GM18870 (cell line): ENCODE measurements around the gene CRYL1.

ENCODE experiments used
- ATAC-seq: cut with Tn5 transposase; IDR thresholded peaks from one replicate; pipeline ENCODE4 v1.9.1; 2021; ENCODE audit warnings: moderate library complexity; ENCODE audit not compliant: unreplicated experiment

CRYL1 gene

GRCh38 chr13:20428666-20429644 lies 96.7 kb downstream of the CRYL1 start:
- no peak for ATAC-seq

DNA sequence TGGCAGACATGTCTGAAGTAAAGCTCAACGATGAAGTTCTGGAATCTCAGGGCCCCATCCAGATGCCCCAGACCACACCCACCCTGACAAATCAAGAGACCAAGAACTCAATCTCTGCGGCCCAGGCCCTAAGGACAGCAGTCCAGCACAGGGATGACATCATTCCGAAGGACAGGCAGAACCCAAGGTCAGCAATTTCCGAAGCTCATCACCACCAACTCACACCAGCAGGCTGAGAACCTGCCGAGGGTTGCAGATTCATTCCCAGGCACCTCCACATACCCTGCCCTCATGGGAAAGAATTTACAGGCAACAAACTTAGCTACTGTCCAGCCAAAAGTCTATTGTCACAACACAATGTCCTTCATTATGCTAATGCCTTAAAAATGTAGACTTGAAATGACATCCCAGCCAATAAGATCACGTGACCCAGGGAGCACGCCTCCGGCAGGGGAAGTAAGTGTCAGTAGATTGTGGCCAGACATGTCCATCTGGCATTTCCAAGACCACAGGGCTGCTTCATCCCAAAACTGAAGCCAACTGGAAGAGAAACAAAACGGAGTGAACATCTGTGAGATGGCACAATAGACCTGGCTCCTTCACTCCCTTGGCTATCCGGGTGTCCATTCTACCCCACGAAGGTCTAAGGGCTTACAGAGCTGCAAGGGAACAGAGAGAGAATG lies 98.8 kb downstream of the CRYL1 start:
- ATAC-seq, result no peak

- peak; percentile 64 for ATAC-seq
Measured at GRCh38 chr13:20425819-20426219, 99.8 kb downstream of the CRYL1 start.

DNA sequence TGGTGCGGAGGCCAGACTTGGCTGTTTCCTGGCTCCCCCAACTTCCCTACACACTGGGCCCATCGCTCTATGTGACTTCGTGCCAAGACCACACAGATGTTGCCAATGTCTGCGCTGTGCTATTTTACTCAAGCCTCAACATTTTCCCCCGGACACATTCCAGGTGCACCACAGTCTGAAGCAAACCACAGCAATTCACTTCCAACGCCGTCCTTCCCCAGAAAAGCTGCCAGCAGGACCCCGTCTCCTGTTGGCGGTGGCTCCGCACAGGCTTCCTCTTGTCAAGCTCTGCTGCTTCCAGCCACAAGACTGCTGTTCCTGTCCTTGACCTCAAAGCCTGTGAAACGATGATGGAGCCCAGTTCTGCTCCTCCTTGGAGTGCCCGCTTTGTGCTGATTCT lies 100.7 kb downstream of the CRYL1 start:
- ATAC-seq, result no peak

GRCh38 chr13:20424559-20424852 lies 101.2 kb downstream of the CRYL1 start:
- ATAC-seq, result no peak

- no peak for ATAC-seq
Measured at GRCh38 chr13:20422362-20422761, 103.3 kb downstream of the CRYL1 start.

GRCh38 chr13:20420938-20421337 lies 104.7 kb downstream of the CRYL1 start:
- ATAC-seq, result no peak

DNA sequence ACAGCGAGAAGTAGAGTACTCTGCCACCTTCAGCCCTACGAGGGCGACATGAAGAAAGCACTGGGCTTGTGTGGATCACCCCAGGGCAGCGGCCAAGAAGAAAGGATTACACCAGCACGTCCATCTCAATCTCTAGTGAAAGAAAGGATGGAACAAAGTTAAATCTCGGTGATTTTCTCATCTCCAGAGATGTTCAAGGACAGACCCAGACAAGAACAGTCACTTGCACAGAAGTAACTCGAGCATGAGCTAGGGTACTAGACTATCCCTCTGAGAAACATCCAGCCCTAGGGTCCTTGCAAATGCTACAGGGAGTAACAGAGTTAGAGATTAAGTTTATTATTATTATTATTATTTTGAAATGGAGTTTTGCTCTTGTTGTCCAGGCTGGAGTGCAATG lies 106.7 kb downstream of the CRYL1 start:
- ATAC-seq, result no peak

DNA sequence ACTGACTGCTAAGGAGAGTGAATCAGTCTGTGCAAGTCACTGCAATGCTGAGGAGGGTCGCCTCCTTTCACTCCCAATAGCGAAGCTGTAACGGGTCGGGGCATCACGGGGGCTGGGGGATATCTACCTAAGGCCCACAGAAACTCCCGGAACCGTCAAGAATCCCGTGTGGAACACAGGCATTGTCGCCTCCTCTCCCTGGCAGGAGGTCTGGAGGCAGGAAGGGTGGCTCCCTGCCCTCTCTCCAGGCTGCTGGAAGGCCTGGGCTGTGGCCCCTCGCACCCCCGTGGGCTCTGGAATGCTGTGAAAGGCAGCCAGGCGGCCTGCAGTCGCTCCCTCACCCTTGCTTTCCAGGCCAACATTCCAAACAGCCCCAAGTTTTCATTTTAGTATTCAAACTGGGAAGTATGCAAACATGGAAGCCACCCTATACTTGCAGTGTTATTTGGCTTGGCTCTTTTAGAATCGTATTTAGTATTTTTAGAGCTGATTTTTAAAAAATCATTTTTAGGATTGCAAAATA lies 109.4 kb downstream of the CRYL1 start:
- ATAC-seq, result no peak

DNA sequence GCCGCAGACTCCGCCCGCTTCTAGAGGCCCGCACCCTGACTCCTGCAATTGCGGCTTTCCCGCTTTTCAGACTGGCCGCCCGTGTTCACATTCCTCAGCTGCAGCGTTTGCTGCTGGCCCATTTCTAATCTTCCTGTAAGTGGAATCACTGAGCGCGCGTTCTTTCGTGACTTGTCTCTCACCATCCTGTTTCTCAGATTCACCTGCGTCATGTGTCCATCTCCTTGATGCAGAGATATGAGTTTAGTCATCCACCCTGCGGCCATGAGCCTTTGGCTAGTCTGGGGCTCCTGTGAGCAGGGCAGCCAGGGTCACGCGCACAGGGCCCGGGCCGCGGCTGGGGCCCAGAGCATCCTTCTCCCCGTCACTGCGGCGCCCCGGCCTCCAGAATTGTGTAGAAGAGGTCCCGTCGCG lies 110.0 kb downstream of the CRYL1 start:
- no peak for ATAC-seq

- no peak for ATAC-seq
Measured at GRCh38 chr13:20415306-20415679, 110.4 kb downstream of the CRYL1 start.

- ATAC-seq, result no peak
Measured at GRCh38 chr13:20414546-20415305, 110.9 kb downstream of the CRYL1 start.

DNA sequence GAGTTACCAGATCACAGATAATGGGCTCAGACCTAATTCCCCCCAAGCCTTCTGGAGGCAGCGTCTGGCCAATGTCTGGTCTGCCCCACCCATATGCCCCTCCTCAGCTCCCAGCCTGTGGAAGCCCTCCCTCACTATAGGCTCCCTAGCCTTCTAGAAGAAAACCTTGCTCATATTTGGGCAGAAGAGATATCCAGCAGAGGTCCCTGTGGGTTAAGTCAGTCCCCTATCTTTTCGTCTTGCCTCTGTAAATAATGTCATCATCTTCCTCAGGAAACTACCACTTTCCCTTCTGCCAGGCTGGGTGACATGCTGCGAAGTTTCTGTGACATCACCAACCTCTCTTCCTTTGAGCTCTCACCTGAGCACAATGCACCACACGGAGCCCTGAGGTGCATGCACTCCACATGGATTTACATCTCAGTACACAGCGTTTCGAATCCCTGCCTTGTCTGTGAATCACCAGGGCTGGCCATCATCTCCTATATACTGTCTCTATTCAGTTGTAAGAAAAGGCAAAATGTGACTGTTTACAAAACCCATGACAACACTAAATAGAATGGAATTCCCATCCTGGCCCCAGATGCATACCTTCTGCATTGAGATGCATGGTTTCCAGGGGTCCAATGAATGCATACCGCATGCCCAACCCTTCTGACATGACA lies 112.8 kb downstream of the CRYL1 start:
- no peak for ATAC-seq

- peak; percentile 98 for ATAC-seq
Measured at GRCh38 chr13:20411638-20412342, 113.9 kb downstream of the CRYL1 start.

GRCh38 chr13:20410726-20411125 lies 114.9 kb downstream of the CRYL1 start:
- no peak for ATAC-seq

- ATAC-seq, result no peak
Measured at GRCh38 chr13:20408181-20408580, 117.5 kb downstream of the CRYL1 start.

GRCh38 chr13:20407759-20408158 lies 117.9 kb downstream of the CRYL1 start:
- no peak for ATAC-seq

GRCh38 chr13:20405691-20406090 lies 120.0 kb downstream of the CRYL1 start:
- no peak for ATAC-seq

DNA sequence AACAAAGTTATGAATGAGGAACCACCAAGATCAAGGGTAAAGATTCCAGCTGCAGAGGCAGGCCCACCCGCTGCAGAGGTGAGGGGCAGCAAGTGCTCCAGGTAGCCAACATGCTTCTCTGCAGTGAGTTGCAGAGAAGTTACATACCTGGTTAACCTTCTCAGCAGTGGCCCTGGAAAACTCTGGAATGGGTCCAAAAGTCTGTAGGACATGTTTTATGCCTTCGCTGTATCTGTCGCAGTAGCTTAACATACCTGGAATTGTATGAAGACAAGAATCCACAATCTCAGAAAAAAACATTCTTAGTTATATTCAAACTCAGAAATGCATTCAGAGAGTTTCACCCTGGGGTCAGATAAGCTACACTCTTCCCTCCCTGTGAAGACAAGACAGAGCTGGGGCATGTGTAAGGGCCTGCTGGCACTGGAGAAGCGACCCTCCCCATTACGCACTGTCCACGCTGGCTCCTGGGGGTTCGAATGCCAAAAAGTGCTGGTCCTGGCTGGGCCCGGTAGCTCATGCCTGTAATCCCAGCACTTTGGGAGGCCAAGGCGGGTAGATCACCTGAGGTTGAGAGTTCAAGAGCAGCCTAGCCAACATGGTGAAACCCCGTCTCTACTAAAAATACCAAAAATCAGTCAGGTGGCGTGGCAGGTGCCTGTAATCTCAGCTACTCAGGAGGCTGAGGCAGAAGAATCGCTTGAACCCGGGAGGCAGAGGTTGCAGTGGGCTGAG lies 121.0 kb downstream of the CRYL1 start:
- ATAC-seq, result no peak

- ATAC-seq, result no peak
Measured at GRCh38 chr13:20403826-20404225, 121.8 kb downstream of the CRYL1 start.
